IMR-90 (cell line): ENCODE data around the gene MYRFL. TPM values are rescaled to one million over a fixed set of nuclear protein-coding genes. Genes with fewer than 3 reads are reported as not detected.
A peak's percentile ranks its signal among the peaks of the same experiment; 100 is the strongest.

ENCODE experiments used
- ATAC-seq: fragments of 200-7000 bp; cut with Tn5 transposase; 2 replicates; pipeline ENCODE4 v1.9.1; 2020; ENCODE audit warnings: low read depth, mild to moderate bottlenecking, moderate library complexity
- BruUV-seq: library from RNA; stranded (reverse); fragments of 400-500 nt; replicated peaks from 2 replicates; lab custom pipeline; 2021; lab: Mats Ljungman, UMichigan
- CTCF ChIA-PET: fragments of 300-600 bp; formaldehyde crosslinking; extraction: SDS; loops from one replicate; lab custom pipeline; 2021; ENCODE audit warnings: antibody characterized with exemption; lab: Yijun Ruan, JAX
- POLR2A ChIA-PET: fragments of 300-600 bp; sonication (Branson Sonifier 250); formaldehyde crosslinking; loops from one replicate; lab custom pipeline; 2022; ENCODE audit warnings: antibody characterized with exemption; ENCODE audit not compliant: unreplicated experiment; lab: Charles Lee
- DNase-seq: peaks from one replicate; pipeline ENCODE4 v3.0.0; 2013
- H2AFZ ChIP-seq: replicated peaks from 2 replicates; pipeline ENCODE3; 2013; ENCODE audit warnings: low read length, mild to moderate bottlenecking; ENCODE audit not compliant: poor library complexity
- H2AK5ac ChIP-seq: 2 replicates; pipeline ENCODE4 v1.6.1; 2013; ENCODE audit warnings: low read depth, low read length, inconsistent platforms
- H2AK9ac ChIP-seq: replicated peaks from 2 replicates; pipeline ENCODE3; 2013; ENCODE audit warnings: mild to moderate bottlenecking, low read depth, low read length, moderate library complexity; ENCODE audit not compliant: poor library complexity
- H2BK120ac ChIP-seq: 2 replicates; pipeline ENCODE4 v1.6.1; 2013; ENCODE audit warnings: low read depth, low read length, inconsistent platforms
- H2BK15ac ChIP-seq: 3 replicates; pipeline ENCODE4 v1.6.1; 2013; ENCODE audit warnings: low read depth, low read length, inconsistent platforms
- H2BK20ac ChIP-seq: 2 replicates; pipeline ENCODE4 v1.6.1; 2013; ENCODE audit warnings: low read depth, mild to moderate bottlenecking, inconsistent platforms, low read length, moderate library complexity
- H2BK5ac ChIP-seq: 2 replicates; pipeline ENCODE4 v1.6.1; 2013; ENCODE audit warnings: mild to moderate bottlenecking, low read depth, low read length, inconsistent platforms; ENCODE audit not compliant: poor library complexity, severe bottlenecking
- H3K14ac ChIP-seq: replicated peaks from 2 replicates; pipeline ENCODE4 v1.6.1; 2013; ENCODE audit warnings: low read depth, low read length, inconsistent platforms
- H3K18ac ChIP-seq: 2 replicates; pipeline ENCODE4 v1.6.1; 2013; ENCODE audit warnings: low read depth, low read length, control low read depth
- H3K23ac ChIP-seq: 2 replicates; pipeline ENCODE4 v1.6.1; 2013; ENCODE audit warnings: low read depth, low read length, inconsistent platforms
- H3K27ac ChIP-seq: 2 replicates; pipeline ENCODE4 v1.5.1; 2013; ENCODE audit warnings: mild to moderate bottlenecking, control low read depth, low read length; ENCODE audit not compliant: insufficient read depth
- H3K27me3 ChIP-seq: 2 replicates; pipeline ENCODE4 v1.6.1; 2013; ENCODE audit warnings: low read length; ENCODE audit not compliant: control insufficient read depth, insufficient read depth
- H3K36me3 ChIP-seq: 2 replicates; pipeline ENCODE4 v1.6.1; 2013; ENCODE audit warnings: low read length, mixed read lengths; ENCODE audit not compliant: control insufficient read depth, insufficient read depth
- H3K4ac ChIP-seq: 2 replicates; pipeline ENCODE4 v1.6.1; 2013; ENCODE audit warnings: low read depth, low read length, inconsistent platforms
- H3K4me1 ChIP-seq: 2 replicates; pipeline ENCODE4 v1.6.1; 2013; ENCODE audit warnings: low read length, mixed read lengths; ENCODE audit not compliant: control insufficient read depth, insufficient read depth
- H3K4me2 ChIP-seq: 2 replicates; pipeline ENCODE4 v1.6.1; 2013; ENCODE audit warnings: low read depth, mild to moderate bottlenecking, control low read depth, low read length, moderate library complexity
- H3K4me3 ChIP-seq: 2 replicates; pipeline ENCODE4 v1.5.1; 2013; ENCODE audit warnings: low read depth, mild to moderate bottlenecking, control low read depth, low read length, moderate library complexity; ENCODE audit not compliant: insufficient read depth
- H3K56ac ChIP-seq: 2 replicates; pipeline ENCODE4 v1.6.1; 2013; ENCODE audit warnings: low read length, inconsistent platforms; ENCODE audit not compliant: insufficient read depth; ENCODE audit errors: extremely low read depth
- H3K79me1 ChIP-seq, 2 experiments: 2 replicates each; pipeline ENCODE4 v1.6.1; 2013; ENCODE audit warnings: low read length in 2 of 2, inconsistent platforms in 1 of 2, low read depth in 1 of 2
- H3K9ac ChIP-seq: 2 replicates; pipeline ENCODE4 v1.6.1; 2013; ENCODE audit warnings: low read depth, low read length, control low read depth
- H3K9me1 ChIP-seq: 2 replicates; pipeline ENCODE4 v1.6.1; 2013; ENCODE audit warnings: low read length, inconsistent platforms; ENCODE audit not compliant: insufficient read depth
- H3K9me3 ChIP-seq: 2 replicates; pipeline ENCODE4 v1.6.1; 2013; ENCODE audit warnings: low read length; ENCODE audit not compliant: control insufficient read depth, insufficient read depth
- H4K20me1 ChIP-seq: 2 replicates; pipeline ENCODE4 v1.6.1; 2013; ENCODE audit warnings: low read length, inconsistent platforms; ENCODE audit not compliant: insufficient read depth
- H4K5ac ChIP-seq: 2 replicates; pipeline ENCODE4 v1.6.1; 2013; ENCODE audit warnings: mild to moderate bottlenecking, low read depth, low read length, control low read depth
- H4K8ac ChIP-seq, 2 experiments: 2 replicates each; pipeline ENCODE4 v1.6.1; 2013; ENCODE audit warnings: low read depth in 2 of 2, low read length in 2 of 2, control low read depth in 1 of 2, inconsistent platforms in 1 of 2
- H4K91ac ChIP-seq: 2 replicates; pipeline ENCODE4 v1.6.1; 2013; ENCODE audit warnings: low read depth, low read length, inconsistent platforms; ENCODE audit not compliant: insufficient read depth
- BHLHE40 ChIP-seq: fragments of 150-350 bp; IDR thresholded peaks from 2 replicates; pipeline ENCODE4 v1.6.1; 2016; ENCODE audit warnings: mild to moderate bottlenecking, low read depth, low read length
- CEBPB ChIP-seq: IDR thresholded peaks from 2 replicates; pipeline ENCODE4 v1.6.1; 2012; ENCODE audit warnings: low read depth, low read length, improper control_type of control experiment
- CHD1 ChIP-seq: IDR thresholded peaks from 2 replicates; pipeline ENCODE4 v1.6.1; 2012; ENCODE audit warnings: low read depth, low read length, improper control_type of control experiment
- FOS ChIP-seq: fragments of 150-350 bp; IDR thresholded peaks from 2 replicates; pipeline ENCODE4 v1.6.1; 2016; ENCODE audit warnings: low read depth, low read length
- MAFK ChIP-seq: IDR thresholded peaks from 2 replicates; pipeline ENCODE4 v1.6.1; 2012; ENCODE audit warnings: low read depth, low read length, improper control_type of control experiment
- MAZ ChIP-seq: IDR thresholded peaks from 2 replicates; pipeline ENCODE4 v1.6.1; 2012; ENCODE audit warnings: low read depth, mild to moderate bottlenecking, low read length, improper control_type of control experiment, moderate library complexity, borderline replicate concordance
- MXI1 ChIP-seq: IDR thresholded peaks from 2 replicates; pipeline ENCODE4 v1.6.1; 2012; ENCODE audit warnings: low read depth, mild to moderate bottlenecking, low read length, moderate library complexity, borderline replicate concordance
- NFE2L2 ChIP-seq: fragments of 150-350 bp; IDR thresholded peaks from 2 replicates; pipeline ENCODE4 v1.6.1; 2016; ENCODE audit warnings: low read depth, mild to moderate bottlenecking, low read length
- POLR2A ChIP-seq: IDR thresholded peaks from 2 replicates; pipeline ENCODE4 v1.6.1; 2012; ENCODE audit warnings: mild to moderate bottlenecking, low read depth, low read length
- RAD21 ChIP-seq: IDR thresholded peaks from 2 replicates; pipeline ENCODE4 v1.6.1; 2012; ENCODE audit warnings: low read length, improper control_type of control experiment
- RCOR1 ChIP-seq: IDR thresholded peaks from 2 replicates; pipeline ENCODE4 v1.6.1; 2012; ENCODE audit warnings: mild to moderate bottlenecking, low read length, improper control_type of control experiment; ENCODE audit not compliant: insufficient replicate concordance
- RFX5 ChIP-seq: IDR thresholded peaks from 2 replicates; pipeline ENCODE4 v1.8.0; 2012; ENCODE audit warnings: low read depth, mild to moderate bottlenecking, low read length, moderate library complexity
- SMC3 ChIP-seq: fragments of 150-350 bp; IDR thresholded peaks from 2 replicates; pipeline ENCODE4 v1.6.1; 2016; ENCODE audit warnings: low read depth, mild to moderate bottlenecking, antibody characterized with exemption, low read length, moderate library complexity
- WGBS, 2 experiments: methylation state at CpG; one replicate each; pipeline versions ENCODE4 v1.1.5 to v1.1.7; 2013; ENCODE audit warnings: missing lambda C conversion rate in 2 of 2; ENCODE audit not compliant: insufficient read length in 1 of 2; ENCODE audit errors: extremely low coverage in 2 of 2; 5-methylcytosine and 5-hydroxymethylcytosine counted together
- dilution Hi-C: fragments of 300-500 bp; cut with HindIII; formaldehyde crosslinking; loops from one replicate; pipeline ENCODE4 v1.14.3; 2018; ENCODE audit warnings: low sequenced_read_pairs; ENCODE audit not compliant: unreplicated experiment
- in situ Hi-C: fragments of 300-500 bp; cut with MboI; formaldehyde crosslinking; loops from 3 replicates; pipeline ENCODE4 v1.14.3; 2019; ENCODE audit warnings: low sequenced_read_pairs, inconsistent platforms, mixed read lengths
- intact Hi-C: fragments of 100-400 bp; cut with micrococcal nuclease; formaldehyde crosslinking; loops from 2 replicates; pipeline ENCODE4 v1.10.0; 2022
- polyA plus RNA-seq, 3 experiments: library from polyadenylated mRNA; depleted of rRNA; stranded (reverse); fragments of >200 nt; gene quantifications; 2 replicates each; pipeline ENCODE4 v1.2.3, GENCODE V29; 2012; ENCODE audit warnings: low replicate concordance in 1 of 3
- total RNA-seq: library from RNA; depleted of rRNA; stranded (reverse); fragments of >200 nt; gene quantifications from 2 replicates; pipeline ENCODE4 v1.2.3, GENCODE V29; 2012
- TF ChIP-seq, protein P1 (sequence below): conservative IDR thresholded peaks from 2 replicates; pipeline ENCODE4 v1.5.1; 2012; ENCODE audit warnings: mild to moderate bottlenecking, low read depth, low read length, improper control_type of control experiment
- TF ChIP-seq, protein P2 (sequence below): fragments of 150-350 bp; IDR thresholded peaks from 2 replicates; pipeline ENCODE4 v1.6.1; 2016; ENCODE audit warnings: low read depth, mild to moderate bottlenecking, low read length, moderate library complexity, borderline replicate concordance
- TF ChIP-seq, protein P3 (sequence below): fragments of 150-350 bp; IDR thresholded peaks from 2 replicates; pipeline ENCODE4 v1.6.1; 2017; ENCODE audit warnings: mild to moderate bottlenecking, antibody characterized with exemption, low read length, low read depth

MYRFL gene
- total and polyA plus RNA-seq, 2 of the 4 experiments (the other 2 are of a cell fraction) = not detected

DNA sequence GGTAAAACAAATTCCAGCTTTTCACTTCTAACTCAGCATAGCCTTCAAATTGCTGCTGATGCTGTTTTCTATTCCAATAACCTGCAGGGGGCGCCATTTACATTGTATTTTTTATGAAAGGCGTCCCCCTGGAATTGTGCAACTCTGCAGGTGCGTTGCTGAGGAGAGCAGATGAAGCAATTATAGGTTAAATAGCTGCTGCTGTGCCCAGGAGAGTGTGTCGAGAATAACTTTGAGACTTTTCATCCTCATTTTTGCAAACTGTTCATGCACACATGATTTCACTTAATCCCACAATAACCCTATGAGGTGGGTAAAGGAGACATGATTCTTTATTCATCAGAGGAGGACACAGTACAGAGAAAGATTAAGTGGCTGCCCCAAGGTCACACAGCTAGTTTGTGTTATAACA lies 75.7 kb downstream of the MYRFL start:
- no peak overlapping the region for H3K14ac ChIP-seq
- ATAC-seq (no peak), DNase-seq (peak; percentile 54)
- no peak overlapping the region for H3K18ac ChIP-seq
- no peaks in the 10 kb centered on the region for H3K36me3 ChIP-seq
- H3K79me1 ChIP-seq = no peaks in the 10 kb centered on the region
- H4K91ac ChIP-seq = no peak overlapping the region
- no peak overlapping the region for H2BK20ac ChIP-seq
- peaks cover 2% of the 10 kb centered on the region; the same call in 1 of the 2 replicates for H3K4me1 ChIP-seq
- H3K27ac ChIP-seq = no peak overlapping the region
- H2BK120ac ChIP-seq = no peak overlapping the region
- H4K5ac ChIP-seq = no peak overlapping the region
- dilution Hi-C loops (no loop called here), intact Hi-C loops (loop anchor here (1.0 to 5.0 kb wide), 3 partner anchors 87 to 677 kb away; partner anchors contain the start of gene CNOT2), in situ Hi-C loops (loop anchor here (10.0 kb wide), 1 partner anchor 334 kb away; no protein-coding TSS in a partner anchor)
- H4K8ac ChIP-seq = no peak overlapping the region
- no peak overlapping the region for H2AFZ ChIP-seq
- no peak overlapping the region for H2AK5ac ChIP-seq
- no peak overlapping the region for H2AK9ac ChIP-seq
- H3K27me3 ChIP-seq = no peaks in the 10 kb centered on the region
- H2BK15ac ChIP-seq = no peak overlapping the region
- no peak overlapping the region for H3K4ac ChIP-seq
- ChIA-PET CTCF (interaction anchor here (0.6 to 2.1 kb wide), 14 partner anchors 8 to 679 kb away, joined by 3 to 10 read pairs (median 3); no protein-coding TSS in a partner anchor), POLR2A (no interaction called here)
- H4K20me1 ChIP-seq = no peaks in the 10 kb centered on the region
- H2BK5ac ChIP-seq = no peak overlapping the region
- H3K4me3 ChIP-seq = no peak overlapping the region
- BruUV-seq = no TSS peak
- H3K9me3 ChIP-seq = no peaks in the 10 kb centered on the region
- no peak overlapping the region for H3K9ac ChIP-seq
- H3K56ac ChIP-seq = no peak overlapping the region
- H3K4me2 ChIP-seq = no peak overlapping the region
- no CpG with 5 or more reads among the region's 4 CpGs for WGBS, 2 experiments
- no peak for TF ChIP-seq BHLHE40
- no peak for TF ChIP-seq RFX5
- no peak for TF ChIP-seq MAZ
- peak; percentile 74 for TF ChIP-seq RAD21
- TF ChIP-seq POLR2A = no peak
- TF ChIP-seq, protein P1, sequence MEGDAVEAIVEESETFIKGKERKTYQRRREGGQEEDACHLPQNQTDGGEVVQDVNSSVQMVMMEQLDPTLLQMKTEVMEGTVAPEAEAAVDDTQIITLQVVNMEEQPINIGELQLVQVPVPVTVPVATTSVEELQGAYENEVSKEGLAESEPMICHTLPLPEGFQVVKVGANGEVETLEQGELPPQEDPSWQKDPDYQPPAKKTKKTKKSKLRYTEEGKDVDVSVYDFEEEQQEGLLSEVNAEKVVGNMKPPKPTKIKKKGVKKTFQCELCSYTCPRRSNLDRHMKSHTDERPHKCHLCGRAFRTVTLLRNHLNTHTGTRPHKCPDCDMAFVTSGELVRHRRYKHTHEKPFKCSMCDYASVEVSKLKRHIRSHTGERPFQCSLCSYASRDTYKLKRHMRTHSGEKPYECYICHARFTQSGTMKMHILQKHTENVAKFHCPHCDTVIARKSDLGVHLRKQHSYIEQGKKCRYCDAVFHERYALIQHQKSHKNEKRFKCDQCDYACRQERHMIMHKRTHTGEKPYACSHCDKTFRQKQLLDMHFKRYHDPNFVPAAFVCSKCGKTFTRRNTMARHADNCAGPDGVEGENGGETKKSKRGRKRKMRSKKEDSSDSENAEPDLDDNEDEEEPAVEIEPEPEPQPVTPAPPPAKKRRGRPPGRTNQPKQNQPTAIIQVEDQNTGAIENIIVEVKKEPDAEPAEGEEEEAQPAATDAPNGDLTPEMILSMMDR = peak; percentile 78
- no peak for TF ChIP-seq NFE2L2
- peak; percentile 97 for TF ChIP-seq CEBPB
- TF ChIP-seq, protein P2, sequence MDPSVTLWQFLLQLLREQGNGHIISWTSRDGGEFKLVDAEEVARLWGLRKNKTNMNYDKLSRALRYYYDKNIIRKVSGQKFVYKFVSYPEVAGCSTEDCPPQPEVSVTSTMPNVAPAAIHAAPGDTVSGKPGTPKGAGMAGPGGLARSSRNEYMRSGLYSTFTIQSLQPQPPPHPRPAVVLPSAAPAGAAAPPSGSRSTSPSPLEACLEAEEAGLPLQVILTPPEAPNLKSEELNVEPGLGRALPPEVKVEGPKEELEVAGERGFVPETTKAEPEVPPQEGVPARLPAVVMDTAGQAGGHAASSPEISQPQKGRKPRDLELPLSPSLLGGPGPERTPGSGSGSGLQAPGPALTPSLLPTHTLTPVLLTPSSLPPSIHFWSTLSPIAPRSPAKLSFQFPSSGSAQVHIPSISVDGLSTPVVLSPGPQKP = no peak
- no peak for TF ChIP-seq RCOR1
- no peak for TF ChIP-seq FOS
- no peak for TF ChIP-seq CHD1
- no peak for TF ChIP-seq MAFK
- TF ChIP-seq SMC3 = peak; percentile 64
- TF ChIP-seq, protein P3, sequence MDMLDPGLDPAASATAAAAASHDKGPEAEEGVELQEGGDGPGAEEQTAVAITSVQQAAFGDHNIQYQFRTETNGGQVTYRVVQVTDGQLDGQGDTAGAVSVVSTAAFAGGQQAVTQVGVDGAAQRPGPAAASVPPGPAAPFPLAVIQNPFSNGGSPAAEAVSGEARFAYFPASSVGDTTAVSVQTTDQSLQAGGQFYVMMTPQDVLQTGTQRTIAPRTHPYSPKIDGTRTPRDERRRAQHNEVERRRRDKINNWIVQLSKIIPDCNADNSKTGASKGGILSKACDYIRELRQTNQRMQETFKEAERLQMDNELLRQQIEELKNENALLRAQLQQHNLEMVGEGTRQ = no peak
- TF ChIP-seq MXI1 = no peak
- no peaks in the 10 kb centered on the region for H3K9me1 ChIP-seq
- H3K23ac ChIP-seq = no peak overlapping the region
